HG02610 (cell line): ENCODE results near the gene SERPINI1.

Experiments
- ATAC-seq: cut with Tn5 transposase; IDR thresholded peaks from one replicate; pipeline ENCODE4 v1.9.1; 2021; ENCODE audit warnings: mild to moderate bottlenecking, moderate library complexity; ENCODE audit not compliant: unreplicated experiment

Gene SERPINI1

GRCh38 chr3:167734498-167735232, 856 bp upstream of the SERPINI1 start, which contains the start of gene PDCD10:
PDCD10 (minus strand) TSS chr3:167734892; CDS start chr3:167720157, 14,735 bp downstream.
- peak; percentile 91 for ATAC-seq

DNA sequence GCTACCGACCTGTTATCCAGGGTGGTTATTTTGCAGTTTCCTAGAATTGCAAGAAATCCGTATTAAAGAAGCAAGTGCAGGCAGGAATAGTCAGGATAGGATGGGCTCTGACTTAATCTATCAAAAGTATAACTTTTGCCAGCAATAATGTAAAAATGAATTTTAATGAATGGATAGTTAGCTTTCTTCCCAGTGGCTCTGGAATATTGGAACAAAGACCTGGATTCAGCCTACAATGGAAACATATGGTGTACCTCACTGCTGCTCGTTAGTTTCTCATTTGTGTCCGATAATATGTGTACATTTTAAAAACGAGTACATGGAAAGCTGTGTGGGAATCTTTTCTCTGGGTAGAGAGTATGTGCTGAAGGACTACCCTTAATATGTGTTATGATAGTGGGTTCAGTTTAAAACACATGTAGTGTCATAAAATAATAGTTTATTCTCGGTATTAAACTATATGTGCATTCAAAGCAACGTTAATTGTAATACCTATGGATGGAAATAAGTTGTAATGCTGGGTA, 805 bp downstream of the SERPINI1 start:
- ATAC-seq, result no peak

DNA sequence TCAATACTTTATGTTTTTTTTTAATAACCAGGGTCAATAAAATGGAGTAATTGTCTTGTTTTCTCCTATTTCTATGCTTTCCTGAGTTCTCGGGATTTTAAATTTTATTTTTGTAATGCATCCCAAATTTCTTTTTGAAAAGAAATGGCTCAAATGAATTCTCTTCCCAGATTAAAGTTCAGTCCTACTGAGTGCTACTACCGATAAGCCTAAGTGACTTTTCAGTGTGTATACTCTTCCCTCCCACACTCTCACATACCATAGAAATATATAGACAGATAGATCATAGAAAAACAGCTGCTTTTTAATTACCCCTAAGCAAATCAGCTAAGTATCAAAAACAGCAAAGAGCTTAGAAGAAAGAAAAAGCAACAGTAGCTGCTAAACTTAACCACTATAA, 1.5 kb downstream of the SERPINI1 start:
- ATAC-seq, result no peak

GRCh38 chr3:167738037-167738436, 2.5 kb downstream of the SERPINI1 start:
- ATAC-seq, result no peak

GRCh38 chr3:167739190-167739810, 3.8 kb downstream of the SERPINI1 start:
- no peak for ATAC-seq

- peak; percentile 91 for ATAC-seq
Measured at GRCh38 chr3:167740961-167741587, 5.6 kb downstream of the SERPINI1 start.

DNA sequence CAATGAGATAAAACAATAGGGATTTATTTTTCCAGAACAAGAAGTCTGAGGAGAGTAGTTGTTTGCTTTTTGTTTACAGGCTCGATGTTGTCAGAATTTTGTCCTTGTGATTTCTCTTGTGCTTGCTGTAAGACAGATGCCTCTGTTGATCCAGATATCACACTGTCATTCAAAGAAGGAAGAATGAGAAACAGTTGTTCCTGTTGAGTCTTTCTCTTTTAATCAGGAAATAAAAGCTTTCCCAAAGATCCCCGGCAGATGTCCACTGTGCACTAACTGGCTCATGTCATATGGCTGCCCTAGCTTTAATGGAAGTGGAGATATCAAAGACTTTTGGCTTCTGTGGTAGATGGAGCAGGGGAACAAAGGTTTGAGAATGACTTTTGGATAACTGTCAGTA, 6.8 kb downstream of the SERPINI1 start:
- ATAC-seq, result no peak

- no peak for ATAC-seq
Measured at GRCh38 chr3:167743799-167744198, 8.3 kb downstream of the SERPINI1 start.

GRCh38 chr3:167749209-167749608, 13.7 kb downstream of the SERPINI1 start:
- no peak for ATAC-seq

- ATAC-seq, result no peak
Measured at GRCh38 chr3:167749728-167750127, 14.2 kb downstream of the SERPINI1 start.

GRCh38 chr3:167750272-167750971, 14.9 kb downstream of the SERPINI1 start:
- peak; percentile 97 for ATAC-seq

DNA sequence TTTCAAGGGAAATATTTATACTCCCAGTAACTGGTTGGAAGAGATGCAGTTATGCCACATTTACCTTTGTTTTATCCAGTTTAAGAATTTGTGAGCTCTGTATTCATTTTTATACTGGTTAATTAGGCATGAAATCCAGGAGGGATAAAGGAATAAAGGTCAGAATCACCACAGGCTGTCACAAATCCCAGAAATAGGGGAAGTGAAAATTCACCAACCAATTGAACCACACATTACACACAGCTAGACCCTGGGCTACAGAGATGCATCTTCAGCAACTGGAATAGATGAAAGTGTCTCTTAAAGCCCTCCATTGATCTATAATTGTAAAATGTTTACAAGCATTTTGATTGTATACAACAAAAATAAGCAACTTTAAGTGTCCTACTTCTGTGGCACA, 18.5 kb downstream of the SERPINI1 start:
- no peak for ATAC-seq

GRCh38 chr3:167761302-167761701, 25.8 kb downstream of the SERPINI1 start:
- no peak for ATAC-seq

DNA sequence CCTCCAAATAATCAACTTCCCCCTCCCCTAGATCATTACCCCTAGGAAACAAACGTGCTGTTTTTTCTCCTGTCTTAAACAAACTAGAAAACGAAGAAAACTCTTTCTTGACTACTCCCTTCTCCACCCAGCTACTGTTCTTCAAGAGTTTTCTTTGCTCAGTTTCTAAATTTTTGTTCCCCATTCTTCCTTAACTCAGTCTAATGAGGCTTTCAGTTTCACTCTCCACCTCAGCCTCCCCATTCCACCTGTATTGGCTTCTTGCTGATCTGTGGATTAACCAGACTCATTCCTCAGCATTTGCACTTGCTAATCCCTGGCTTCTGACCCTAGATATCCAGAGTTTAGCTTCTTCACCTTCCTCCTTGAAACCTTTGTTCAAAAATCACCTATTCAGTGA, 26.8 kb downstream of the SERPINI1 start:
- ATAC-seq, result no peak

- ATAC-seq, result peak; percentile 40
Measured at GRCh38 chr3:167772992-167773391, 37.5 kb downstream of the SERPINI1 start.

DNA sequence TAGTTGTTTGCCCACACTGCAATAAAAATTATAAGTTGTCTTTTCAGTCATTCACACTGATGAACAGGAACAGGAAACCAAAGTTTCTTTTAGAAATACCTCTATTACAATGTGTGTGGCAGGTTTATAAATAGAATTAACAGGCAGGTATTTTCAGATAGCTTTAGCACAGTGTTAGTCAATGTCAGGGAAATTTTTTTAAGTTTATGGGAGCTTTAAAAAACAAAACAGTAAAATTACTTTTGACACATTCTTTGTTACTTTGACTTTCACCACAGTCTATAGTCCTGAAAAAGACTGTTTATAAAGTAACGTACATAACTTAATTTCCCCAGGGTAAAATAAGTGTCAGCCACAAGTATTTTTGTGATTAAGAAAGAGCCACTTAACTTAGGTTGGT, 38.1 kb downstream of the SERPINI1 start:
- peak; percentile 82 for ATAC-seq

GRCh38 chr3:167776066-167776685, 40.7 kb downstream of the SERPINI1 start:
- ATAC-seq, result no peak

GRCh38 chr3:167777356-167777755, 41.8 kb downstream of the SERPINI1 start:
- peak; percentile 64 for ATAC-seq

DNA sequence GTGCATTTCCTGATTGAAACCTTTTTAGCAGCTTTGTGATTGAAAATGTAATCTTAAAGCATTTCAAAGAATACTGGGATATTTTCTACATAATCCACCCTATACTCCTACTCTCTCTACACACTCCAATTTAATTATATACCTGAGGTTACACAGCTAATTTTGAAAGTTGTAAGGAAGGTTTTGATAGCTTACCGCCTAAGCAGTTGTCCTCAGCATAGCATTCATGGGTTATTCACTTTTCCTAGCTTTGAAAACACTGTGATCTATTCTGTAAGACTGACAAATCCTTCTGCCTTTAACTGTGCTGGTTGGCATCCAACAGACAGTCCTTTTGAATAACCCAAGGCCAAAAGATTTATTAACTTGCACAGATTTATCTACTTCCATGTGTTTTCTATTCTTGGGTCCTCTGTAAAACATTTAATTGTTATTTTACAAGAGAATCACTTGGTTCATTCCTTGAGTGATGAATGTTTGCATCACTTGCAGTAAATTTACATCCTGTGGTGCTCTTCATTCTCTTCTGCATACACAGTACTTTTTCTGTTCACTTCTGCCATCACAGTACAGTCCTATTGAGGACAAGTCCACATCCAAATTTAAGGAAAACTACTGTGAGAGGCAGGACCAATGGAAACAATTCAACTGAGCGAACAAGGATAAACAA, 44.8 kb downstream of the SERPINI1 start:
- ATAC-seq, result no peak

DNA sequence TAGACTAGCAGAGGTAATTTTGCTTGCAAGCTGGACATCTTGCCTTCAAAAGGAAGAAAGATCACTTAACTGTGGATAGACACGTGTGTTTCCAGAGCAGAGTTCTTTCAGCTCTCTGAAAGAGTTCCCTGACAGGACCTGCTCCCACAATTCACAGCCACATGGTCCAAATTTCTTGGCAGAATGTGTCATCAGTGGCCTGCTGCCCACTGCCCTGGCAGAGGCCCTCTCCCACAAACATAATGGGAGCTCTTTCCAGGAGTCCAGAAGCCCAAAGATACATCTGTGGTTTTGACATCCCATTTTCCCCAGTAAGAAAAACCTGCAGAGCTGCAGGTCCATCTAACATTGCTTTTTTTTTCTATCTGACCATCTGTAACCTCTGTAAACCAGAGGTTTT, 48.3 kb downstream of the SERPINI1 start:
- ATAC-seq, result no peak
